Measurements from ENCODE around the gene MARCO. TPM values are rescaled to one million over a fixed set of nuclear protein-coding genes. Genes with fewer than 3 reads are reported as not detected.

MARCO gene
- total RNA-seq, 4 donors from 2014 or later: 0.87 to 23.7 (median 2.9) TPM

DNA sequence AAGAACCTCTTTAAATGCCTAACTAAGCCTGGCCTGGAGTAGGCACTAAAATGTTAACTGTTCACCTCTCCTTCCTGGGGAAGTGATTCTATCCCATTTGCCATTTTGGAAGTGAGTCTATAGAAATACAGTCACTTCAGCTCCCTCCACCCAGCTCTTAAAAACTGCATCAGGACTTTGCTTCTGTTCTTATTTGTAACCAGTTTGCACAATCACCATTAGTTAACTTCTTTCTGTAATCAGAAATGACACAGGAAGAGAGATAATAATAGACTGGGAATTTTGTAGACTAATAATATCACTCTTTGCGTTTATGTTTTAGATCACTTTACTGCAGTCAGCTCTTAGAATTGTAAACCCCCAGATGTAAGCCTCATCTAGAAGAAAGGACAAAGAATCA is 16.0 kb upstream of the MARCO start:
- no peak overlapping the region for H3K27ac ChIP-seq
- H3K9me3 ChIP-seq: no peaks in the 10 kb centered on the region
- peaks cover 0 to 7% (median 0%) of the 10 kb centered on the region in 4 donors for H3K27me3 ChIP-seq
- intact Hi-C loops (cut with DNase I): no loop called here
- H3K4me1 ChIP-seq: no peaks in the 10 kb centered on the region
- no peak for DNase-seq
- 55 to 75% methylated on average over 1 of the region's 1 CpG for WGBS, 2 donors
- H3K4me3 ChIP-seq: no peak overlapping the region
- TF ChIP-seq POLR2A (IDR thresholded peaks at IDR 0.05): no peak
- no peaks in the 10 kb centered on the region for H3K36me3 ChIP-seq

- TF ChIP-seq CTCF (IDR thresholded peaks at IDR 0.05) (no peak), POLR2A (IDR thresholded peaks at IDR 0.05) (no peak)
- peaks cover 0 to 7% (median 0%) of the 10 kb centered on the region in 4 donors for H3K27me3 ChIP-seq
- no peak overlapping the region for H3K4me3 ChIP-seq
- 50 to 70% methylated on average over 1 of the region's 1 CpG for WGBS, 2 donors
- peaks cover 0 to 16% (median 14%) of the 10 kb centered on the region in 3 donors for H3K9me3 ChIP-seq
- H3K36me3 ChIP-seq: no peaks in the 10 kb centered on the region
- H3K4me1 ChIP-seq: no peaks in the 10 kb centered on the region
- no peak overlapping the region for H3K27ac ChIP-seq
- intact Hi-C loops (cut with DNase I): no loop called here
- DNase-seq: no peak
Measured at GRCh38 chr2:118929059-118929458, 12.9 kb upstream of the MARCO start.

DNA sequence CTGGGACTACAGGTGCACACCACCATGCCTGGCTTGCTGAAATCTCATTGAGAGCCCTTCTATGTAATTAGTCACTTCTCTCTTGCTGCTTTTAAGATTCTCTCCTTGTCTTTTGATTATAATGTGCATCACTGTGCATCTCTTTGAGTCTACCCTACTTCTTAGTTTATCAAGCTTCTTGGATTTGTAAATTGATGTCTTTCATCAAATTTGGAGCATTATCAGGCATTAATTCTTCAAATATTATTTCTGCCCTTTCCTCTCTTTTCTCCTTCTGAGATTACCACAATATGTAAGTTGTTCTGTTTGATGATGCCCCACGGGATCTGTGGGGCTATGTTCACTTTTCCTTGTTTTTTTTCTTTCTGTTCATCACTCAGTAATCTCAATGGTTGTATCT is 9.0 kb upstream of the MARCO start:
- Histone ChIP-seq H3K4me3 (no peak overlapping the region), H3K4me1 (no peaks in the 10 kb centered on the region), H3K36me3 (no peaks in the 10 kb centered on the region), H3K9me3 (peaks cover 0 to 16% (median 14%) of the 10 kb centered on the region in 3 donors), H3K27ac (no peak overlapping the region), H3K27me3 (no peaks in the 10 kb centered on the region)
- intact Hi-C loops (cut with DNase I): no loop called here
- TF ChIP-seq CTCF (IDR thresholded peaks at IDR 0.05) (no peak), POLR2A (IDR thresholded peaks at IDR 0.05) (no peak)
- WGBS, 2 donors: 29 to 33% methylated on average over 1 of the region's 1 CpG
- DNase-seq: no peak

GRCh38 chr2:118936306-118936705 is 5.7 kb upstream of the MARCO start:
- Histone ChIP-seq H3K27me3 (no peaks in the 10 kb centered on the region), H3K9me3 (peaks cover 0 to 16% (median 14%) of the 10 kb centered on the region in 3 donors), H3K36me3 (no peaks in the 10 kb centered on the region), H3K4me3 (no peak overlapping the region), H3K27ac (no peak overlapping the region), H3K4me1 (no peaks in the 10 kb centered on the region)
- TF ChIP-seq CTCF (IDR thresholded peaks at IDR 0.05): no peak
- no peak for TF ChIP-seq POLR2A (IDR thresholded peaks at IDR 0.05)
- 39 to 47% methylated on average over 2 of the region's 2 CpGs for WGBS, 2 donors
- DNase-seq: no peak
- intact Hi-C loops (cut with DNase I): no loop called here

GRCh38 chr2:118936936-118937335 is 5.1 kb upstream of the MARCO start:
- 77 to 78% methylated on average over 6 of the region's 6 CpGs for WGBS, 2 donors
- Histone ChIP-seq H3K27ac (no peak overlapping the region), H3K36me3 (no peaks in the 10 kb centered on the region), H3K9me3 (peaks cover 0 to 16% (median 14%) of the 10 kb centered on the region in 3 donors), H3K27me3 (no peaks in the 10 kb centered on the region), H3K4me3 (no peak overlapping the region), H3K4me1 (no peaks in the 10 kb centered on the region)
- DNase-seq: no peak
- TF ChIP-seq CTCF (IDR thresholded peaks at IDR 0.05) (no peak), POLR2A (IDR thresholded peaks at IDR 0.05) (no peak)
- intact Hi-C loops (cut with DNase I): no loop called here

GRCh38 chr2:118937817-118938216 is 4.2 kb upstream of the MARCO start:
- H3K27ac ChIP-seq: no peak overlapping the region
- peaks cover 0 to 11% (median 10%) of the 10 kb centered on the region in 3 donors for H3K9me3 ChIP-seq

More at GRCh38 chr2:118937817-118938216, 4.2 kb upstream of the MARCO start:
- intact Hi-C loops (cut with DNase I): no loop called here
- no peak for DNase-seq
- Histone ChIP-seq H3K4me1 (no peaks in the 10 kb centered on the region), H3K36me3 (no peaks in the 10 kb centered on the region), H3K27me3 (no peaks in the 10 kb centered on the region), H3K4me3 (no peak overlapping the region)
- TF ChIP-seq POLR2A (IDR thresholded peaks at IDR 0.05) (no peak), CTCF (IDR thresholded peaks at IDR 0.05) (no peak)
- WGBS, 2 donors: 33 to 67% methylated on average over 1 of the region's 1 CpG
